Activated CD8-positive, alpha-beta T cell treated with anti-CD3 and anti-CD28 coated beads for 36 hours (primary cell): Measurements from ENCODE around the gene ACER3. TPM values are rescaled to one million over a fixed set of nuclear protein-coding genes. Genes with fewer than 3 reads are reported as not detected.

Experiments used
- ATAC-seq: fragments of 200-7000 bp; cut with Tn5 transposase; one replicate; pipeline ENCODE4 v1.10.0; 2021; ENCODE audit warnings: mild to moderate bottlenecking, moderate library complexity
- CTCF ChIA-PET: fragments of 350-600 bp; sonication (Branson Sonifier 250); formaldehyde crosslinking; loops from one replicate; lab custom pipeline; 2021; ENCODE audit warnings: antibody characterized with exemption; lab: Charles Lee
- POLR2A ChIA-PET: fragments of 350-600 bp; sonication (Branson Sonifier 250); formaldehyde crosslinking; loops from one replicate; lab custom pipeline; 2021; ENCODE audit warnings: antibody characterized with exemption; lab: Charles Lee
- DNase-seq: peaks from one replicate; pipeline ENCODE4 v3.0.0-alpha.2; 2020
- H3K27ac Mint-ChIP-seq: one replicate; pipeline ENCODE4 v1.8.0; 2021; ENCODE audit warnings: mild to moderate bottlenecking, mixed read lengths
- H3K27me3 Mint-ChIP-seq: one replicate; pipeline ENCODE4 v1.8.0; 2021; ENCODE audit warnings: mixed read lengths
- H3K36me3 Mint-ChIP-seq: one replicate; pipeline ENCODE4 v1.8.0; 2021; ENCODE audit warnings: low read depth, mixed read lengths
- H3K4me1 Mint-ChIP-seq: one replicate; pipeline ENCODE4 v1.8.0; 2021; ENCODE audit warnings: low read depth, mixed read lengths
- H3K4me3 Mint-ChIP-seq: one replicate; pipeline ENCODE4 v1.8.0; 2021; ENCODE audit warnings: mild to moderate bottlenecking, moderate library complexity, mixed read lengths
- H3K9me3 Mint-ChIP-seq: one replicate; pipeline ENCODE4 v1.8.0; 2021; ENCODE audit warnings: mixed read lengths
- CTCF ChIP-seq: fragments of 200-600 bp; IDR thresholded peaks from one replicate; pipeline ENCODE4 v1.8.0; 2022; ENCODE audit warnings: antibody characterized with exemption, mild to moderate bottlenecking
- intact Hi-C: fragments of 100-400 bp; cut with micrococcal nuclease; formaldehyde crosslinking; loops from one replicate; pipeline ENCODE4 v1.10.0; 2022
- total RNA-seq, 2 experiments: library from RNA; stranded (reverse); gene quantifications; one replicate each; pipeline ENCODE4 v1.2.3, GENCODE V29; 2021

The ACER3 gene
- total RNA-seq, 2 experiments from 2014 or later, result 10.0 to 10.2 TPM

- no peak for ATAC-seq
- H3K4me3 Mint-ChIP-seq, result no peak overlapping the region
- ChIA-PET CTCF (no interaction called here), POLR2A (no interaction called here)
- H3K9me3 Mint-ChIP-seq, result no peaks in the 10 kb centered on the region
- TF ChIP-seq CTCF, result no peak
- H3K36me3 Mint-ChIP-seq, result no peaks in the 10 kb centered on the region
- H3K27ac Mint-ChIP-seq, result no peak overlapping the region
- H3K27me3 Mint-ChIP-seq, result peaks cover 22% of the 10 kb centered on the region
- no peak for DNase-seq
- intact Hi-C loops, result no loop called here
- H3K4me1 Mint-ChIP-seq, result no peaks in the 10 kb centered on the region
These were observed 22.7 kb upstream of the ACER3 start for GRCh38 chr11:76837696-76838677.

DNA sequence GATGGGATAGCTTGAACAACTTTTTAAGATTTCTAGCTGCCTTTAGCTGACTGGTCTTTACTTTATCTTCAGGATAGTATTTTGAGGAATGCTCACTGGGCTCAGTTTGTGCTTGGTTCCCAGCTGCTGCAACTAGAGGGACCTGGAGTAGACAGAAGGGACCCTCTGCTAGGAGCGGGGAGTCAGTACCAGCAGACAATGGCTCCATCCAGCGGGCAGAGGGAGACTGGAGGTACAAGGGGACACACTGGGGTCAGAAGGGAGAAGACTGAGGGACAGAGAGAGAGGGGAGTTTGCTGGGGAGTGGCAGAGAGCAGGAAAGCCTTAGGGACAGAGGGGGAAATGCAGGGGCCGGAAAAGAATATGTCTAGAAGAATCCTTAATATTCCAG, 22.0 kb upstream of the ACER3 start:
- H3K27ac Mint-ChIP-seq, result no peak overlapping the region
- no peaks in the 10 kb centered on the region for H3K9me3 Mint-ChIP-seq
- H3K36me3 Mint-ChIP-seq, result no peaks in the 10 kb centered on the region
- H3K4me3 Mint-ChIP-seq, result no peak overlapping the region
- ATAC-seq (no peak), DNase-seq (no peak)
- CTCF ChIA-PET, result no interaction called here
- no peak for TF ChIP-seq CTCF
- peaks cover 26% of the 10 kb centered on the region for H3K27me3 Mint-ChIP-seq
- intact Hi-C loops, result no loop called here
- H3K4me1 Mint-ChIP-seq, result no peaks in the 10 kb centered on the region
- POLR2A ChIA-PET, result no interaction called here

DNA sequence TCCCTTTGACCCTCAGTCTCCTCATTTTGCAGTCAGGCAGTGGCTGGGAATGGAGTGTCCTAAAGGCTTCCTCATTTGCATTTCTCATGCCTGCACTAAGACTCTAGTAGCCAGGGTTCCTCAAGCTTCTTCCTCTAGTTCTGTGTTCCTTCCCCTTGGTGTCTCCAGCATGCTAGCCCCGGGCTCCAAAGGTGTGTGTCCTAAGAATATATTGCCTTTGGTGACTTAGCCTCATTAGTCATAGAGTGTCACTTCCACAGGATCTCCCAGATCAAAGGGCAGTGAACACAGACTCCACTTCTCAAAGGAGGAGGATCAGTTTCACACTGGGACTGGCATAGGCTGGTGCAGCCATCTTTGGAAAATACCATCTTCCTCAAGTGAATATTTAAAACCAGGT, 21.4 kb upstream of the ACER3 start:
- TF ChIP-seq CTCF, result no peak
- no peaks in the 10 kb centered on the region for H3K36me3 Mint-ChIP-seq
- intact Hi-C loops, result no loop called here
- no peak overlapping the region for H3K4me3 Mint-ChIP-seq
- no peaks in the 10 kb centered on the region for H3K9me3 Mint-ChIP-seq
- CTCF ChIA-PET, result no interaction called here
- ATAC-seq (no peak), DNase-seq (no peak)
- H3K27ac Mint-ChIP-seq, result no peak overlapping the region
- peaks cover 28% of the 10 kb centered on the region for H3K27me3 Mint-ChIP-seq
- POLR2A ChIA-PET, result no interaction called here
- H3K4me1 Mint-ChIP-seq, result no peaks in the 10 kb centered on the region

DNA sequence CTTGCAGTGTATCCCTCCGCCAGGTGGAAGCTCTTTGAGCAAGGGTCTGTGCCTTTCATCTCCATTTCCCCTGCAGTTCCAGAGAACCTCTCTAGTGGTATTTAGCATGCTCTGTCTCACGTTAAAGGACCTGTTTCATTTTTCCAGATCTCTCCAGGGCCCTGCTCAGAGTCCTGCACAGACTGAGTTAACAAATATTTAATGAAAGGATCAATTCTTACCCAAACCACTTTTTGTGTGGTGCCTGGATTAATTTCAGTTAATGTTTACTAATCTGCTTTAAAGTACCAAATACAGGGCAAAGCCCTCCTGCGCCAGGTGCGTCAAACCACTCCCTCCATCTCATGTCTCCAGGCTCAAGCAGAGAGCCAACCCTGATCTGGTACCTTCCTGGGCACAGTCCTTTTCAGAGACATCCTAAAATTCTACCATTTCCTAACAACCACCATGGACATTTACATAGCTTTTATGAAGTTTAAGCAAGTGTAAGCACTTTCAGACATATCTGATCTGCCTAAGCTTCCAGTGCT, 18.7 kb upstream of the ACER3 start:
- CTCF ChIA-PET, result interaction anchor here (0.6 to 1.7 kb wide), 3 partner anchors 78 to 651 kb away, joined by 4 to 6 read pairs (median 4); no protein-coding TSS in a partner anchor
- Mint-ChIP-seq H3K9me3 (no peaks in the 10 kb centered on the region), H3K4me3 (no peak overlapping the region), H3K4me1 (no peaks in the 10 kb centered on the region), H3K36me3 (no peaks in the 10 kb centered on the region), H3K27me3 (peaks cover 33% of the 10 kb centered on the region), H3K27ac (no peak overlapping the region)
- DNase-seq (no peak), ATAC-seq (no peak)
- POLR2A ChIA-PET, result interaction anchor here (1.2 kb wide), 1 partner anchor 41 kb away, joined by 4 read pairs; no protein-coding TSS in a partner anchor
- intact Hi-C loops, result no loop called here
- TF ChIP-seq CTCF, result no peak

- Mint-ChIP-seq H3K36me3 (no peaks in the 10 kb centered on the region), H3K4me1 (no peaks in the 10 kb centered on the region), H3K4me3 (no peak overlapping the region), H3K27me3 (peaks cover 35% of the 10 kb centered on the region), H3K27ac (no peak overlapping the region), H3K9me3 (no peaks in the 10 kb centered on the region)
- CTCF ChIA-PET, result interaction anchor here (1.2 kb wide), 1 partner anchor 46 kb away, joined by 3 read pairs; no protein-coding TSS in a partner anchor
- ATAC-seq (no peak), DNase-seq (no peak)
- TF ChIP-seq CTCF, result no peak
- POLR2A ChIA-PET, result no interaction called here
- intact Hi-C loops, result no loop called here
These were observed 16.8 kb upstream of the ACER3 start for GRCh38 chr11:76843907-76844306.
